CD8-positive, alpha-beta memory T cell (primary cell): ENCODE data around the gene INPP5B. TPM values are rescaled to one million over a fixed set of nuclear protein-coding genes. Genes with fewer than 3 reads are reported as not detected.
"Not testable (repeated sequence)": the region's sequence is repeated elsewhere in the genome, so short reads cannot be mapped to it uniquely, and the experiment has no call there.

Experiments used
- CTCF ChIA-PET: fragments of 350-600 bp; sonication (Branson Sonifier 250); formaldehyde crosslinking; loops from one replicate; lab custom pipeline; 2021; ENCODE audit warnings: antibody characterized with exemption; lab: Charles Lee
- POLR2A ChIA-PET: fragments of 350-600 bp; sonication (Branson Sonifier 250); formaldehyde crosslinking; loops from one replicate; lab custom pipeline; 2021; ENCODE audit warnings: antibody characterized with exemption; lab: Charles Lee
- DNase-seq, 5 donors: peaks; one replicate each; pipeline versions ENCODE4 v3.0.0 to v3.0.0-alpha.2; 2020 to 2022; ENCODE audit warnings: mixed read lengths in 1 of 5
- H3K27ac ChIP-seq: one replicate; pipeline ENCODE4 v1.7.0; 2013; ENCODE audit warnings: low read depth, mild to moderate bottlenecking, low read length, moderate library complexity
- H3K27me3 ChIP-seq: 2 replicates; pipeline ENCODE4 v1.7.0; 2013; ENCODE audit warnings: low read length, mild to moderate bottlenecking; ENCODE audit not compliant: insufficient read depth, poor library complexity, severe bottlenecking
- H3K36me3 ChIP-seq: 2 replicates; pipeline ENCODE4 v1.7.0; 2013; ENCODE audit warnings: mild to moderate bottlenecking, low read length, moderate library complexity; ENCODE audit not compliant: insufficient read depth
- H3K4me1 ChIP-seq: 2 replicates; pipeline ENCODE4 v1.7.0; 2013; ENCODE audit warnings: mild to moderate bottlenecking, low read length, moderate library complexity; ENCODE audit not compliant: insufficient read depth
- H3K4me3 ChIP-seq: 2 replicates; pipeline ENCODE4 v1.7.0; 2013; ENCODE audit warnings: mild to moderate bottlenecking, low read length
- H3K9me3 ChIP-seq: 2 replicates; pipeline ENCODE4 v1.7.0; 2013; ENCODE audit warnings: mild to moderate bottlenecking, low read length
- H3K27ac Mint-ChIP-seq, 8 donors: one replicate each; pipeline ENCODE4 v1.8.0; 2020 to 2021; ENCODE audit warnings: mixed read lengths in 8 of 8, mild to moderate bottlenecking in 6 of 8, inconsistent platforms in 3 of 8, moderate library complexity in 3 of 8
- H3K27me3 Mint-ChIP-seq, 2 donors: one replicate each; pipeline ENCODE4 v1.8.0; 2020 to 2021; ENCODE audit warnings: mixed read lengths in 2 of 2, mild to moderate bottlenecking in 1 of 2, moderate library complexity in 1 of 2
- H3K36me3 Mint-ChIP-seq, 3 donors: one replicate each; pipeline ENCODE4 v1.8.0; 2020 to 2021; ENCODE audit warnings: mixed read lengths in 3 of 3, inconsistent platforms in 1 of 3, mild to moderate bottlenecking in 1 of 3
- H3K4me1 Mint-ChIP-seq, 3 donors: one replicate each; pipeline ENCODE4 v1.8.0; 2020 to 2021; ENCODE audit warnings: mixed read lengths in 3 of 3, inconsistent platforms in 1 of 3, mild to moderate bottlenecking in 1 of 3
- H3K4me3 Mint-ChIP-seq, 7 donors: one replicate each; pipeline ENCODE4 v1.8.0; 2020 to 2021; ENCODE audit warnings: mixed read lengths in 7 of 7, mild to moderate bottlenecking in 6 of 7, moderate library complexity in 4 of 7, inconsistent platforms in 2 of 7
- H3K9me3 Mint-ChIP-seq, 5 donors: one replicate each; pipeline ENCODE4 v1.8.0; 2020 to 2022; ENCODE audit warnings: mixed read lengths in 5 of 5, mild to moderate bottlenecking in 3 of 5, moderate library complexity in 2 of 5, inconsistent platforms in 1 of 5
- polyA plus RNA-seq: library from polyadenylated mRNA; unstranded; fragments of 300-500 nt; fragmentation: Illumina TruSeq; gene quantifications from one replicate; pipeline ENCODE4 v1.2.3, GENCODE V29; 2021
- total RNA-seq, 2 experiments: library from RNA; stranded (reverse); gene quantifications; one replicate each; pipeline ENCODE4 v1.2.3, GENCODE V29; 2021

INPP5B gene
- total and polyA plus RNA-seq, 3 experiments from 2014 or later: 22.9 to 25.1 (median 24.1) TPM

DNA sequence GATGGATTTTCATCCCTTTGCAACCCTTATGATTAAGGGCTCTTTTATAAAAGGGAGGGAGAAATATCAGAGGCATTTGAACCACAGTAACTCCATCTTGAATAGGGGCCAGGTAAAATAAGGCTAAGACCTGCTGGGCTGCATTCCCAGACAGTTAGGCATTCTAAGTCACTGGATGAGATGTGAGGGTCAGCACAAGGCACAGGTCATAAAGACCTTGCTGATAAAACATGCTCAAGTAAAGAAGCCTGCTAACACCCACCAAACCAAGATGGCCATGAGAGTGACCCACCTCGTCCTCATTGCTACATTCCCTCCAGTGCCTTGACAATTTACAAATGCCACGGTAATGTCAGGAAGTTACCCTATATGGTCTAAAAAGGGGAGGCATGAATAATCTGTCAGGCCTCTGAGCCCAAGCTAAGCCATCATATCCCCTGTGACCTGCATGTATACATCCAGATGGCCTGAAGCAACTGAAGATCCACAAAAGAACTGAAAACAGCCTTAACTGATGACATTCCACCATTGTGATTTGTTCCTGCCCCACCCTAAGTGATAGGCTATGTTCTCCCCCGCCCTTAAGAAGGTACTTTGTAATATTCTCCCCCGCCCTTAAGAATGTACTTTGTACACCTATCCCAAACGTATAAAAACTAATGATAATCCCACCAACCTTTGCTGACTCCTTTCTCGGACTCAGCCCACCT, 39.3 kb downstream of the INPP5B start:
- Mint-ChIP-seq H3K9me3 (peaks cover 0 to 12% (median 2%) of the 10 kb centered on the region in 5 donors), H3K36me3 (peaks cover 10 to 30% (median 28%) of the 10 kb centered on the region in 3 donors), H3K27ac (peak overlapping the region in 1 of 8 donors; percentile 7), H3K4me1 (peaks cover 9 to 15% (median 9%) of the 10 kb centered on the region in 3 donors)
- POLR2A ChIA-PET, H3K36me3 ChIP-seq, H3K9me3 ChIP-seq, H3K27me3 Mint-ChIP-seq, H3K4me3 Mint-ChIP-seq, DNase-seq, H3K27me3 ChIP-seq, H3K4me1 ChIP-seq, CTCF ChIA-PET, H3K4me3 ChIP-seq, H3K27ac ChIP-seq: not testable (repeated sequence)

DNA sequence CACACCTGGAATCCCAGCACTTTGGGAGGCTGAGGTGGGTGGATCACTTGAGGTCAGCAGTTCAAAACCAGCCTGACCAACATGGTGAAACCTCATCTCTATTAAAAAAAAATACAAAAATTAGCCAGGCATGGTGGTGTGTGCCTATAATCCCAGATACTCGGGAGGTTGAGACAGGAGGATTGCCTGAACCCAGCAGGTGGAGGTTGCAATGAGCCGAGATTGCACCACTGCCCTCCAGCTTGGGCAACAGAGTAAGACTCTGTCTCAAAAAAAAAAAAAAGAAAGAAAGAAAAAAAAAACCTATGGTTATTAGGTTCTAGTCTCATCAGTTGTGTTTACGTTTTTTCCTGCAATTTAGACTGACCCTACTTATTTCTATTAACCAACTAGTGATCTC, 40.3 kb downstream of the INPP5B start:
- H3K9me3 ChIP-seq, H3K27me3 ChIP-seq, H3K4me3 ChIP-seq, H3K27me3 Mint-ChIP-seq, POLR2A ChIA-PET, H3K4me3 Mint-ChIP-seq, H3K27ac ChIP-seq, DNase-seq, H3K4me1 ChIP-seq, CTCF ChIA-PET, H3K36me3 ChIP-seq: not testable (repeated sequence)
- peaks cover 12 to 32% (median 30%) of the 10 kb centered on the region in 3 donors for H3K36me3 Mint-ChIP-seq
- peaks cover 0 to 12% (median 2%) of the 10 kb centered on the region in 5 donors for H3K9me3 Mint-ChIP-seq
- H3K4me1 Mint-ChIP-seq: peaks cover 15 to 20% (median 17%) of the 10 kb centered on the region in 3 donors
- H3K27ac Mint-ChIP-seq: peak overlapping the region in 1 of 8 donors; percentile 4

DNA sequence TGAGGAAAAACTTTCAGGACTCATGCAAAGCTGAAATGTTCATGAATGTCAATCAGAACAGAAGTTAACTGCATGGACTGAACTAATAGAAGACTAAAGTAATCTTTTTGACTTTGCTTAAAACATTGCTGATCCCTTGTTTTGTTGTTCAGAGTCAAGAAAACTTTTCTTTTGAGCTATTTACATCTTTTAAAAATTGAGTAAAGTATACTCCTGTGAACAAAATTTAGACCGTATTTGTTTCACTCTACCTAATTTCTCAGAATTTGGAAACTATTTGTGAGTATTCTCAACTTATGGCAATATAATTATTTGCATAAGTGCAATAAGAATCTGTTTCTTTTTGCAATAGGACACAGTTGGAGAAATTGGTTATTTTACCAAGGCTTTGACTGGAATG, 41.1 kb downstream of the INPP5B start:
- peaks cover 5% of the 10 kb centered on the region for H3K36me3 ChIP-seq
- CTCF ChIA-PET: no interaction called here
- H3K4me1 Mint-ChIP-seq: peaks cover 21 to 26% (median 23%) of the 10 kb centered on the region in 3 donors
- DNase-seq: no peak
- H3K4me1 ChIP-seq: no peaks in the 10 kb centered on the region
- peaks cover 0 to 12% (median 2%) of the 10 kb centered on the region in 5 donors for H3K9me3 Mint-ChIP-seq
- no peaks in the 10 kb centered on the region for H3K9me3 ChIP-seq
- H3K27ac ChIP-seq: no peak overlapping the region
- POLR2A ChIA-PET: no interaction called here
- no peaks in the 10 kb centered on the region for H3K27me3 ChIP-seq
- no peak overlapping the region for H3K4me3 ChIP-seq
- peaks cover 12 to 38% (median 30%) of the 10 kb centered on the region in 3 donors for H3K36me3 Mint-ChIP-seq
- no peak overlapping the region for H3K27ac Mint-ChIP-seq
- no peak overlapping the region for H3K4me3 Mint-ChIP-seq
- peaks cover 0 to 1% of the 10 kb centered on the region in 2 donors for H3K27me3 Mint-ChIP-seq

DNA sequence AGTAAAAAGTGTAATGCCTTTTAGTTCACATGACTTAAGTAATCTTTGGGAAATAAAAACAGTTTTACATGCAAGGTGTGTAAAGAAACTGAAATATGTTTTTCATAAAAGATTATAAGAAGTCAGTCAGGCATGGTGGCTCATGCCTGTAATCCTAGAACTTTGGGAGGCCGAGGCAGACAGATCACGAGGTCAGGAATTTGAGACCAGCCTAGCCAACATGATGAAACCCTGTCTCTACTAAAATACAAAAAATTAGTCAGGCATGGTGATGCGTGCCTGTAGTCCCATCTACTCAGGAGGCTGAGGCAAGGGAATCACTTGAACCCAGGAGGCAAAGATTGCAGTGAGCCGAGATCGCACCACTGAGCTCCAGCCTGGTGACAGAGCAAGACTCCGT, 42.9 kb downstream of the INPP5B start:
- H3K4me3 ChIP-seq, DNase-seq, H3K4me3 Mint-ChIP-seq, H3K27ac ChIP-seq, H3K27me3 Mint-ChIP-seq, H3K9me3 ChIP-seq, CTCF ChIA-PET, H3K4me1 ChIP-seq, H3K27me3 ChIP-seq, POLR2A ChIA-PET, H3K27ac Mint-ChIP-seq, H3K36me3 ChIP-seq: not testable (repeated sequence)
- peaks cover 19 to 23% (median 21%) of the 10 kb centered on the region in 3 donors for H3K4me1 Mint-ChIP-seq
- peaks cover 0 to 12% (median 2%) of the 10 kb centered on the region in 5 donors for H3K9me3 Mint-ChIP-seq
- H3K36me3 Mint-ChIP-seq: peaks cover 12 to 32% (median 21%) of the 10 kb centered on the region in 3 donors

DNA sequence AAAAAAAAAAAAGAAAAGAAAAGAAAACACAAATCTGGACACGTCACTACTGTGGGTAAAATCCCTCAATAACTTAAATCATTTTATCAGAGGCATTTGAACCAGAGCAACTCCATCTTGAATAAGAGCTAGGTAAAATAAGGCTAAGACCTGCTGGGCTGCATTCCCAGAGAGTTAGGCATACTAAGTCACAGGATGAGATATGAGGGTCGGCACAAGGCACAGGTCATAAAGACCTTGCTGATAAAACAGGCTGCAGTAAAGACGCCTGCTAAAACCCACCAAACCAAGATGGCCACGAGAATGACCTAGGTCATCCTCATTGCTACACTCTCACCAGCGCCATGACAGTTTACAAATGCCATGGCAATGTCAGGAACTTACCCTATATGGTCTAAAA, 43.9 kb downstream of the INPP5B start:
- Histone ChIP-seq H3K27ac (no peak overlapping the region), H3K9me3 (no peaks in the 10 kb centered on the region), H3K4me3 (no peak overlapping the region), H3K36me3 (peaks cover 5% of the 10 kb centered on the region), H3K4me1 (no peaks in the 10 kb centered on the region), H3K27me3 (no peaks in the 10 kb centered on the region)
- Mint-ChIP-seq H3K27me3 (peaks cover 0 to 1% of the 10 kb centered on the region in 2 donors), H3K27ac (peak overlapping the region in 1 of 8 donors; percentile 4), H3K4me1 (peaks cover 14 to 18% (median 14%) of the 10 kb centered on the region in 3 donors), H3K36me3 (peaks cover 10 to 28% (median 14%) of the 10 kb centered on the region in 3 donors), H3K9me3 (peaks cover 0 to 12% (median 0%) of the 10 kb centered on the region in 5 donors), H3K4me3 (no peak overlapping the region)
- POLR2A ChIA-PET: no interaction called here
- CTCF ChIA-PET: no interaction called here
- no peak for DNase-seq

DNA sequence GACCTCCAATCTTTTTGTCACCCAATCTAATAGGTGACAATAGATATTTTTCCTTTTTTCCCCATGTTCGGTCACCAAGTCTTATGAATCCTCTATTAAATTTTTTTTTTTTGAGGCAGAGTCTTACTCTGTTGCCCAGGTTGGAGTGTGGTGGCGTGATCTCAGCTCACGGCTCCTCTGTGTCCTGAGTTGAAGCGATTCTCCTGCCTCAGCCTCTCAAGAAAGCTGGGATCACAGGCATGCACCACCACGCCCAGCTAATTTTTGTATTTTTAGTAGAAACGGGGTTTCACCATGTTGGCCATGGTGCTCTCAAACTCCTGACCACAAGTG, 45.0 kb downstream of the INPP5B start:
- H3K4me1 Mint-ChIP-seq: peaks cover 11 to 14% (median 13%) of the 10 kb centered on the region in 3 donors
- peak overlapping the region in 7 of 8 donors; percentile 29 to 91 (median 84) for H3K27ac Mint-ChIP-seq
- peaks cover 0 to 7% (median 0%) of the 10 kb centered on the region in 5 donors for H3K9me3 Mint-ChIP-seq
- DNase-seq: no peak
- Histone ChIP-seq H3K4me3 (no peak overlapping the region), H3K27me3 (no peaks in the 10 kb centered on the region), H3K4me1 (no peaks in the 10 kb centered on the region), H3K27ac (no peak overlapping the region), H3K36me3 (peaks cover 5% of the 10 kb centered on the region), H3K9me3 (no peaks in the 10 kb centered on the region)
- ChIA-PET CTCF (no interaction called here), POLR2A (no interaction called here)
- no peaks in the 10 kb centered on the region for H3K27me3 Mint-ChIP-seq
- peaks cover 3 to 21% (median 5%) of the 10 kb centered on the region in 3 donors for H3K36me3 Mint-ChIP-seq
- peak overlapping the region in 1 of 7 donors; percentile 16 for H3K4me3 Mint-ChIP-seq

DNA sequence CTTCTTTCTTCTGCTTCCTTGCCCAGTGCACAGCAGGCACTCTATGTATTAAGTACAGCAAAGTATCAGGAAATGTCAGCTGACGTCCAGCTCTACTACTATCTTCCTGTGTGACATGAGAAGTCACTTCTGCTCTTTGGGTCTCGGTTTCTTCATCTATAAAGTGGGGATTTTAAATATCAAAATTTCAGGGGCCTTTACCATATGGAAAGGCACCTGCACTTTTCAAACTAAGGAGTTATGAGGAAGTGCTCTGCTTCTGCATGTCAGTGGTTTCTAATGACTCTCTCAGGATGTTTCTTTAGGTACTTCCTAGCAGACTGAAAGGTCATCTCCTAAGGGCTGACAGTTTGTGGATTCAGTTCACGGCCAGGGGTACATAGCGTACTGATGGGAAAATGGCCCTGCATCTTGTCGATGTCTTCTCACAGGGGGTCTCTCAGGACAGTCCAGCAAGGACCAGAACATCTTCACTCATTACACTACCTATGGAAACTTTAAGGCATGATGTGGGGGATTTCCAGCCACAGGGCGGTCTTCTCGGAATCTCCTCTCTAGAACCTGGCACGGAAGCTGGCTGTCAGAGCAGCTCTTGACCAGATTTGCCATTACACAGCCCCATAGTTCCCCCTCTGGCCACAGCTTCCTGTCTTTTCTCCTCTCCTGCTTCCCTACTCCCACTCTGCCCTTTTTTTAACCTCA, 45.5 kb downstream of the INPP5B start:
- Mint-ChIP-seq H3K4me1 (peaks cover 11 to 14% (median 13%) of the 10 kb centered on the region in 3 donors), H3K27me3 (no peaks in the 10 kb centered on the region), H3K27ac (peak overlapping the region in 7 of 8 donors; percentile 29 to 91 (median 84)), H3K36me3 (peaks cover 3 to 19% (median 3%) of the 10 kb centered on the region in 3 donors), H3K9me3 (peaks cover 0 to 5% (median 0%) of the 10 kb centered on the region in 5 donors), H3K4me3 (peak overlapping the region in 1 of 7 donors; percentile 16)
- H3K9me3 ChIP-seq: no peaks in the 10 kb centered on the region
- no peaks in the 10 kb centered on the region for H3K4me1 ChIP-seq
- peaks cover 5% of the 10 kb centered on the region for H3K36me3 ChIP-seq
- POLR2A ChIA-PET: no interaction called here
- H3K27ac ChIP-seq: no peak overlapping the region
- no peak overlapping the region for H3K4me3 ChIP-seq
- DNase-seq: no peak
- CTCF ChIA-PET: interaction anchor here (0.7 kb wide), 1 partner anchor 41 kb away, joined by 3 read pairs; no protein-coding TSS in a partner anchor
- H3K27me3 ChIP-seq: no peaks in the 10 kb centered on the region

DNA sequence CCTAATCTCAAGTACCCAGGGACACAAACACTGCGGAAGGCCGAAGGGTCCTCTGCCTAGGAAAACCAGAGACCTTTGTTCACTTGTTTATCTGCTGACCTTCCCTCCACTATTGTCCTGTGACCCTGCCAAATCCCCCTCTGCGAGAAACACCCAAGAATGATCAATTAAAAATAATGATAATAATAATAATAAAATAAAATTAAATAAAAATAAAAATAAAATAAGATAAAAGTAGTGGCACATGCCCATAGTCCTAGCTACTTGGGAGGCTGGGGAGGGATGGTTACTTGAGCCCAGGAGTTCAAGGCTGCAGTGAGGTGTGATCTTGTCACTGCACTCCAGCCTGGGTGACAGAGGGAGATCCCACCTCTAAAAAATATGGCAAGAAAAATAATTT, 49.3 kb downstream of the INPP5B start:
- H3K4me1 ChIP-seq, DNase-seq, POLR2A ChIA-PET, H3K9me3 ChIP-seq, H3K36me3 ChIP-seq, H3K4me3 Mint-ChIP-seq, CTCF ChIA-PET, H3K4me3 ChIP-seq, H3K27ac ChIP-seq, H3K9me3 Mint-ChIP-seq, H3K27me3 ChIP-seq, H3K27me3 Mint-ChIP-seq: not testable (repeated sequence)
- peak overlapping the region in 1 of 8 donors; percentile 11 for H3K27ac Mint-ChIP-seq
- peaks cover 13 to 18% (median 14%) of the 10 kb centered on the region in 3 donors for H3K4me1 Mint-ChIP-seq
- peaks cover 6 to 20% (median 7%) of the 10 kb centered on the region in 3 donors for H3K36me3 Mint-ChIP-seq
